BLaER1 treated with 17β-estradiol and CSF1 and Interleukin-3, amounts not matched to agents 10 nM and 100 nM (cell line): ENCODE measurements around the gene POLE3.
"Not testable (repeated sequence)": the region's sequence is repeated elsewhere in the genome, so short reads cannot be mapped to it uniquely, and the experiment has no call there.

Source experiments
- H3K27ac ChIP-seq, 11 experiments: shearing (Covaris generic); formaldehyde crosslinking; 2 replicates each; pipeline ENCODE4 v1.8.1; 2022
- H3K27me3 ChIP-seq, 11 experiments: shearing (Covaris generic); formaldehyde crosslinking; 2 replicates each; pipeline ENCODE4 v1.8.1; 2022
- H3K36me3 ChIP-seq, 11 experiments: shearing (Covaris generic); formaldehyde crosslinking; 2 replicates each; pipeline ENCODE4 v1.8.1; 2022
- H3K4me1 ChIP-seq, 10 experiments: shearing (Covaris generic); formaldehyde crosslinking; 2 replicates each; pipeline ENCODE4 v1.8.1; 2022
- H3K4me2 ChIP-seq, 11 experiments: shearing (Covaris generic); formaldehyde crosslinking; 2 replicates each; pipeline ENCODE4 v1.8.1; 2022
- H3K4me3 ChIP-seq, 10 experiments: shearing (Covaris generic); formaldehyde crosslinking; 2 replicates each; pipeline ENCODE4 v1.8.1; 2022
- H3K9ac ChIP-seq, 11 experiments: shearing (Covaris generic); formaldehyde crosslinking; 2 replicates each; pipeline ENCODE4 v1.8.1; 2022
- H3K9me3 ChIP-seq, 11 experiments: shearing (Covaris generic); formaldehyde crosslinking; replicated peaks in 1 of 11; 2 replicates each; pipeline ENCODE4 v1.8.1; 2022
- H4K20me1 ChIP-seq, 11 experiments: shearing (Covaris generic); formaldehyde crosslinking; 2 replicates each; pipeline ENCODE4 v1.8.1; 2022
- Cebpa-rat ChIP-seq, 11 experiments: shearing (Covaris generic); IDR thresholded peaks; 2 replicates each; pipeline ENCODE4 v1.8.1; 2022

Gene POLE3, protein sequence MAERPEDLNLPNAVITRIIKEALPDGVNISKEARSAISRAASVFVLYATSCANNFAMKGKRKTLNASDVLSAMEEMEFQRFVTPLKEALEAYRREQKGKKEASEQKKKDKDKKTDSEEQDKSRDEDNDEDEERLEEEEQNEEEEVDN

DNA sequence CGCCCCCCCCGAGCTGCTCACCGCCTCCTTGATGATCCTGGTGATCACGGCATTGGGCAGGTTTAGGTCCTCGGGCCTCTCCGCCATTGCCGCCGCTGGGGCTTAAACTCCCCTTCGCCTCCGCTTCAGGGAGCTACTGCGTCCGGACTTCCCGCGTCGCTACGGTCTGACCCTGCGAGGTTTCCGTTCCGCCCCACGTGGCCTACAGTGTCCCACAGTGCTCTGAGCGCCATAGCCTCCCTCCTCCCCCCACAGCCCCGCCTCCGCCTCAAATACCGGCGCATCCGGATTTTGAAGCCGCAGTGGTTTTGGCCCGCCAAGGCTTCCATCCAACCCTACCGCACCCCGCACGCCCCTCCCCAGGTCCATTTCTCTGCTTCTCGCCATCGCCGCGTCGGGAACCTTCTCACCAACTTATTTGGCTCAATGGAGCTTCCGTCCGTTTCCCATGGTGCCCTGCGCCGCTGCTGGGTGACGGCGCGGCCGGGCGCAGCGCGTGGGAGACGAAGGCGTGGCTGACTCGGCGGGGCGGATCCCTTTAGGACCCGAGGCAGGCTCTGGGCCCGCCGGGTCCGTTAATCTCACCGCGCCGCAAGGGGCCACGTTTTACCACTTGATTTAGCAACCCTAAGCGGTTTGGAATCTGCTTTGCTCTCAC is at the start of gene POLE3, which contains the start of gene C9orf43:
Gene POLE3, minus strand, starts transcription at position 469 of the 658 bp plus-strand sequence. Its CDS starts 382 bp downstream, at position 87.
Gene C9orf43, plus strand, starts transcription at position 541 of the 658 bp plus-strand sequence. CDS start 2,747 bp downstream, outside the sequence.
- peaks cover 21 to 40% (median 26%) of the 10 kb centered on the region in 11 experiments for H3K36me3 ChIP-seq
- peaks cover 0 to 37% (median 0%) of the 10 kb centered on the region in 11 experiments; a peak in 9 of 22 replicates for H4K20me1 ChIP-seq
- H3K4me1 ChIP-seq, result peaks cover 43 to 49% (median 48%) of the 10 kb centered on the region in 10 experiments
- H3K27ac ChIP-seq, result peak within 1 kb of the TSS; percentile 90 to 99 (median 97)
- H3K4me2 ChIP-seq, result peak within 1 kb of the TSS; percentile 81 to 97 (median 87)
- H3K4me3 ChIP-seq, result peak within 1 kb of the TSS; percentile 82 to 100 (median 96)
- TF ChIP-seq Cebpa-rat (IDR thresholded peaks at IDR 0.05), result peak in 7 of 11 experiments; percentile 23 to 86 (median 64); a peak in 12 of 22 replicates
- peak within 1 kb of the TSS; percentile 90 to 99 (median 98) for H3K9ac ChIP-seq
- no peaks in the 10 kb centered on the region for H3K27me3 ChIP-seq
- no peaks in the 10 kb centered on the region for H3K9me3 ChIP-seq

- H3K27me3 ChIP-seq, result no peaks in the 10 kb centered on the region
- no peak for TF ChIP-seq Cebpa-rat (IDR thresholded peaks at IDR 0.05)
- no peaks in the 10 kb centered on the region for H4K20me1 ChIP-seq
- peak overlapping the region in 5 of 11 experiments; percentile 8 to 62 (median 53); a peak in 7 of 22 replicates for H3K4me2 ChIP-seq
- no peaks in the 10 kb centered on the region for H3K9me3 ChIP-seq
- no peaks in the 10 kb centered on the region for H3K36me3 ChIP-seq
- H3K9ac ChIP-seq, result no peak overlapping the region
- 0 out of 22 replicates have a peak overlapping the region, but pooled peaks of 1 of the 11 experiments have one; percentile 56 for H3K27ac ChIP-seq
- H3K4me3 ChIP-seq, result no peak overlapping the region
- H3K4me1 ChIP-seq, result peaks cover 5 to 32% (median 17%) of the 10 kb centered on the region in 10 experiments; a peak in 19 of 20 replicates
Measured at GRCh38 chr9:113456235-113456634, 45.8 kb upstream of the POLE3 start.

GRCh38 chr9:113454914-113455761 is 44.7 kb upstream of the POLE3 start:
- H3K27ac ChIP-seq, result peak overlapping the region in 8 of 11 experiments; percentile 1 to 56 (median 26); a peak in 11 of 22 replicates
- H3K4me1 ChIP-seq, result peaks cover 5 to 32% (median 17%) of the 10 kb centered on the region in 10 experiments; a peak in 19 of 20 replicates
- H3K9me3 ChIP-seq, result no peaks in the 10 kb centered on the region
- TF ChIP-seq Cebpa-rat (IDR thresholded peaks at IDR 0.05), result no peak
- peak overlapping the region in 10 of 11 experiments; percentile 0 to 62 (median 30); a peak in 15 of 22 replicates for H3K4me2 ChIP-seq
- peak overlapping the region in 1 of 11 experiments; percentile 14; a peak in 1 of 22 replicates for H3K9ac ChIP-seq
- H3K27me3 ChIP-seq, result no peaks in the 10 kb centered on the region
- no peak overlapping the region for H3K4me3 ChIP-seq
- no peaks in the 10 kb centered on the region for H3K36me3 ChIP-seq
- no peaks in the 10 kb centered on the region for H4K20me1 ChIP-seq

DNA sequence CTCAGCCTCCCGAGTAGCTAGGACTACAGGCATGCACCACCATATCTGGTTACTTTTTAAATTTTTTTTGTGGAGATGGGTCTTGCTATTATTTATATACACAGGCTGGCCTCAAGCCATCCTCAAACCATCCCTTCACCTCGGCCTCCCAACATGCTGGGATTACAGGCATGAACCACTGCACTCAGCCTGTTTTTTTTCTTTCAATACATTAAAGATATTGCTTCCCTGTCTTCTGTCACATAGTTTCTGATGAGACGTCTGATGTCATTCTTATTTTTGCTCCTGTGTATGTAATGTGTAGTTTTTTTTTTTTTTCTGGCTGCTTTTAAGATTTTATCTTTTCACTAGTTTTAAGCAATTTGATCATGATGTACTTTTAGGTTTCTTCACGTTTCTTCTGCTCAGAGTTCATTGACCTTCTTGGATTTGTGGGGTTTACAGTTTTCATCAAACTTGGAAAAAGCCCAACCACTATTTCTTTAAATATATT is 41.7 kb upstream of the POLE3 start:
- Histone ChIP-seq H4K20me1 (no peaks in the 10 kb centered on the region), H3K4me3 (no peak overlapping the region), H3K9me3 (no peaks in the 10 kb centered on the region), H3K36me3 (no peaks in the 10 kb centered on the region), H3K4me2 (no peak overlapping the region), H3K4me1 (peaks cover 6 to 40% (median 27%) of the 10 kb centered on the region in 10 experiments; a peak in 19 of 20 replicates), H3K27me3 (no peaks in the 10 kb centered on the region), H3K27ac (no peak overlapping the region), H3K9ac (no peak overlapping the region)
- TF ChIP-seq Cebpa-rat (IDR thresholded peaks at IDR 0.05), result no peak

GRCh38 chr9:113449376-113449775 is 38.9 kb upstream of the POLE3 start:
- peaks cover 12 to 34% (median 24%) of the 10 kb centered on the region in 10 experiments; a peak in 18 of 20 replicates for H3K4me1 ChIP-seq
- no peaks in the 10 kb centered on the region for H3K27me3 ChIP-seq
- H3K9me3 ChIP-seq, result no peaks in the 10 kb centered on the region
- TF ChIP-seq Cebpa-rat (IDR thresholded peaks at IDR 0.05), result no peak
- H3K27ac ChIP-seq, result no peak overlapping the region
- no peak overlapping the region for H3K9ac ChIP-seq
- no peak overlapping the region for H3K4me3 ChIP-seq
- H3K4me2 ChIP-seq, result peak overlapping the region in 9 of 11 experiments; percentile 1 to 44 (median 17); a peak in 8 of 22 replicates
- no peaks in the 10 kb centered on the region for H4K20me1 ChIP-seq
- H3K36me3 ChIP-seq, result no peaks in the 10 kb centered on the region

DNA sequence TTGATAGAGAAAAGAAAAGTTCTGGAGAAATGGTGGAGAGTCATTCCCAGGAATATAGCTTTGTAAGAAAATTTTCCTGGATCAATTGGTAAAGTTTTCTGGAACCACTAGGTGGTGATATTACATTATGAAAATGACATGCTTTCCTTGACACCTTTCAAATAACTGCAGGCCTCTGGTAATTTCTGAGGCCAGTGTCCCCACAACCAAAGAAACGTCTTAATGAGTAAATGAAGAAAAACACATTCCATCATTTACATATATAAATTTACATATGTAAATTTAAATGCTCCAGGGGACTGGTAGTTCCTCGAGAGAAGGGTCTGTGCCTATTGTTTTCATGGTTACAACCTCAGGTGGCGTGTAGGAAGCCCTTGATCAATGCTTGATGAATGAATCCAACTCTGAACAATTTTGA is 35.9 kb upstream of the POLE3 start:
- Histone ChIP-seq H3K4me3 (no peak overlapping the region), H3K4me2 (peak overlapping the region in 2 of 11 experiments; percentile 23 to 25; a peak in 4 of 22 replicates), H4K20me1 (no peaks in the 10 kb centered on the region), H3K9ac (peak overlapping the region in 2 of 11 experiments; percentile 20 to 29; a peak in 1 of 22 replicates), H3K9me3 (no peaks in the 10 kb centered on the region), H3K4me1 (peaks cover 9 to 36% (median 24%) of the 10 kb centered on the region in 10 experiments; a peak in 18 of 20 replicates), H3K27me3 (no peaks in the 10 kb centered on the region), H3K27ac (no peak overlapping the region), H3K36me3 (no peaks in the 10 kb centered on the region)
- TF ChIP-seq Cebpa-rat (IDR thresholded peaks at IDR 0.05), result no peak

DNA sequence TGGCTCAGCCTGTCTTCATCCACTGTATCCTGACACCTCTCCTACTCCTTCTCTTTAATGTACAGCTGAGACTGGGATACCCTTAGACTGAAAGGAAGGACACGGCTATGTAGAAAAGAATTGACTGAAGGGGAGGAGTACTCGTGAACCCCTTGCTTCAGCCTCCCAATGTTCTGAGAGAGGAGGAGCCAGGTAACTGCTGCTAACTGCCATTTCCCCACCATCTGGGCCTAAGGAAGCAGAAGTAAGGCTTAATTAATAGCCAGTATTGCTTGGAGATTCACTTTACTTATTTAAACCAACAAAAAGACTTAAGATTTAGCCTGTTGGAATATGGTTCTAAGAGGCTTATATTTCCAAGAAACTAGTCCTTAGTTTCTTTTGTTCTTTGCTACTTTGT is 34.3 kb upstream of the POLE3 start:
- H3K27me3 ChIP-seq, result no peaks in the 10 kb centered on the region

GRCh38 chr9:113437716-113438115 is 27.2 kb upstream of the POLE3 start:
- H3K27ac ChIP-seq, H3K4me2 ChIP-seq, H3K9ac ChIP-seq, H3K36me3 ChIP-seq, H3K27me3 ChIP-seq, H4K20me1 ChIP-seq, H3K4me1 ChIP-seq, H3K9me3 ChIP-seq, H3K4me3 ChIP-seq: not testable (repeated sequence)

More for the DNA sequence above, 34.3 kb upstream of the POLE3 start:
- Histone ChIP-seq H3K4me2 (peak overlapping the region in 6 of 11 experiments; percentile 3 to 59 (median 22); a peak in 7 of 22 replicates), H3K27ac (peak overlapping the region in 1 of 11 experiments; percentile 0; a peak in 3 of 22 replicates), H3K4me1 (peaks cover 9 to 36% (median 24%) of the 10 kb centered on the region in 10 experiments; a peak in 18 of 20 replicates), H3K9me3 (no peaks in the 10 kb centered on the region), H3K9ac (0 out of 22 replicates have a peak overlapping the region, but pooled peaks of 1 of the 11 experiments have one; percentile 1), H3K36me3 (no peaks in the 10 kb centered on the region), H4K20me1 (no peaks in the 10 kb centered on the region), H3K4me3 (no peak overlapping the region)
- TF ChIP-seq Cebpa-rat (IDR thresholded peaks at IDR 0.05), result no peak
